Suprapubic skin (tissue), 4 donors: ENCODE data around the gene IQCF5.

Source experiments
- EP300 ChIP-seq: sonication (generic); formaldehyde crosslinking; IDR thresholded peaks from one replicate; pipeline ENCODE4 v1.6.1; 2017; ENCODE audit warnings: antibody characterized with exemption
- POLR2AphosphoS5 ChIP-seq, 3 donors: sonication (generic); formaldehyde crosslinking; IDR thresholded peaks; one replicate each; pipeline ENCODE4 v1.6.1; 2017; ENCODE audit warnings: antibody characterized with exemption in 3 of 3
- TF ChIP-seq, protein P1 (sequence below), 2 donors: fragments of 200-600 bp in 1 of 2; fragments of 450-650 bp in 1 of 2; sonication (generic) in 1 of 2; IDR thresholded peaks; one replicate each; pipeline ENCODE4 v1.5.1; 2016 to 2019; ENCODE audit warnings: antibody characterized with exemption in 2 of 2, mild to moderate bottlenecking in 1 of 2, moderate library complexity in 1 of 2

DNA sequence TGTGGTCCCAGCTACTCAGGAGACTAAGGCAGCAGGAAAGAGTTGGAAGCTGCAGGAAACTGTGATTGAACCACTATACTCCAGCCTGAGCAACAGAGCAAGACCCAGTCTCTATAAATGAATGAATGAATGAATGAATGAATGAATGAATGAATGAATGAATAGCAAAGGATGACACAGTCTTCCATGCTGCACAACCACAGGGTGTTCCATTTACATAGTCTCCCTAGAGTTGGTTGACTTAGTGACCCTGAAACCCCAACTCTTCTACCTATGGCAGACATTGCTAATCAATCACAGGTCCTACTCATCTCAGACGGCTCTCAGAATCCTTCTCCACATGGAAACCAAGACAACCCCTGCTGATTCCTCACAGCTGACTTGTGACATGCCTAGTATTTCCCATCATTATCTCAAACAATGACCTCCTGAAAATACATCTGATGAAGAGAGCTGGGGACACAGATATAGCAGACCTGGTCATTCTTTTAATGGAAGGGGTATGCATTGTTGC, 2.1 kb downstream of the IQCF5 start:
- TF ChIP-seq EP300 = no peak
- TF ChIP-seq, protein P1, sequence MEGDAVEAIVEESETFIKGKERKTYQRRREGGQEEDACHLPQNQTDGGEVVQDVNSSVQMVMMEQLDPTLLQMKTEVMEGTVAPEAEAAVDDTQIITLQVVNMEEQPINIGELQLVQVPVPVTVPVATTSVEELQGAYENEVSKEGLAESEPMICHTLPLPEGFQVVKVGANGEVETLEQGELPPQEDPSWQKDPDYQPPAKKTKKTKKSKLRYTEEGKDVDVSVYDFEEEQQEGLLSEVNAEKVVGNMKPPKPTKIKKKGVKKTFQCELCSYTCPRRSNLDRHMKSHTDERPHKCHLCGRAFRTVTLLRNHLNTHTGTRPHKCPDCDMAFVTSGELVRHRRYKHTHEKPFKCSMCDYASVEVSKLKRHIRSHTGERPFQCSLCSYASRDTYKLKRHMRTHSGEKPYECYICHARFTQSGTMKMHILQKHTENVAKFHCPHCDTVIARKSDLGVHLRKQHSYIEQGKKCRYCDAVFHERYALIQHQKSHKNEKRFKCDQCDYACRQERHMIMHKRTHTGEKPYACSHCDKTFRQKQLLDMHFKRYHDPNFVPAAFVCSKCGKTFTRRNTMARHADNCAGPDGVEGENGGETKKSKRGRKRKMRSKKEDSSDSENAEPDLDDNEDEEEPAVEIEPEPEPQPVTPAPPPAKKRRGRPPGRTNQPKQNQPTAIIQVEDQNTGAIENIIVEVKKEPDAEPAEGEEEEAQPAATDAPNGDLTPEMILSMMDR (IDR thresholded peaks at IDR 0.05) = no peak
- TF ChIP-seq POLR2AphosphoS5 (IDR thresholded peaks at IDR 0.05) = no peak
